ENCODE results near the gene PARD6G.
A peak's percentile ranks its signal among the peaks of the same experiment; 100 is the strongest.

- TF ChIP-seq CTCF (IDR thresholded peaks at IDR 0.05) (peak; percentile 47 to 71 (median 55)), POLR2A (IDR thresholded peaks at IDR 0.05) (no peak)
Observed at GRCh38 chr18:80171054-80171872, 76.1 kb downstream of the PARD6G start.

Data from body of pancreas (tissue), 4 donors.